Endodermal cell (in vitro differentiated cells): ENCODE results near the gene FAM89B. TPM values are rescaled to one million over a fixed set of nuclear protein-coding genes. Genes with fewer than 3 reads are reported as not detected.

Source experiments
- DNase-seq: peaks from one replicate; pipeline ENCODE4 v3.0.0-alpha.2; 2017
- H3K27ac ChIP-seq: 2 replicates; pipeline ENCODE4 v1.5.1; 2013; ENCODE audit warnings: mild to moderate bottlenecking, low read depth, low read length, moderate library complexity
- H3K27me3 ChIP-seq: 2 replicates; pipeline ENCODE4 v1.6.1; 2013; ENCODE audit warnings: mild to moderate bottlenecking, low read length, moderate library complexity; ENCODE audit not compliant: insufficient read depth, control insufficient read depth, poor library complexity, severe bottlenecking
- H3K36me3 ChIP-seq: 2 replicates; pipeline ENCODE4 v1.7.0; 2013; ENCODE audit warnings: mild to moderate bottlenecking, low read length, moderate library complexity; ENCODE audit not compliant: control insufficient read depth, insufficient read depth
- H3K4me1 ChIP-seq: one replicate; pipeline ENCODE4 v1.7.0; 2013; ENCODE audit warnings: low read length; ENCODE audit not compliant: control insufficient read depth, insufficient read depth
- H3K4me3 ChIP-seq: 2 replicates; pipeline ENCODE4 v1.5.1; 2013; ENCODE audit warnings: mild to moderate bottlenecking, low read length, moderate library complexity
- H3K9ac ChIP-seq: 2 replicates; pipeline ENCODE4 v1.6.1; 2013; ENCODE audit warnings: mild to moderate bottlenecking, low read length, moderate library complexity; ENCODE audit not compliant: poor library complexity, severe bottlenecking; ENCODE audit errors: extremely low read depth
- H3K9me3 ChIP-seq: 2 replicates; pipeline ENCODE4 v1.6.1; 2013; ENCODE audit warnings: mild to moderate bottlenecking, low read length, moderate library complexity; ENCODE audit not compliant: control insufficient read depth
- H3K27ac Mint-ChIP-seq: 2 replicates; pipeline ENCODE4 v1.8.0; 2020; ENCODE audit warnings: mixed read lengths
- H3K27me3 Mint-ChIP-seq: 2 replicates; pipeline ENCODE4 v1.8.0; 2021; ENCODE audit warnings: mild to moderate bottlenecking, mixed read lengths; ENCODE audit not compliant: insufficient read depth
- H3K36me3 Mint-ChIP-seq: 2 replicates; pipeline ENCODE4 v1.8.0; 2020; ENCODE audit warnings: low read depth, mixed read lengths
- H3K4me1 Mint-ChIP-seq: 2 replicates; pipeline ENCODE4 v1.8.0; 2020; ENCODE audit warnings: mixed read lengths
- H3K4me3 Mint-ChIP-seq: 2 replicates; pipeline ENCODE4 v1.8.0; 2020; ENCODE audit warnings: mild to moderate bottlenecking, moderate library complexity, mixed read lengths
- H3K9me3 Mint-ChIP-seq: 2 replicates; pipeline ENCODE4 v1.8.0; 2020; ENCODE audit warnings: mild to moderate bottlenecking, mixed read lengths
- WGBS, 2 experiments: methylation state at CpG; one replicate each; pipeline versions ENCODE4 v1.1.5 to v1.1.7; 2013; ENCODE audit warnings: missing lambda C conversion rate in 2 of 2, mixed read lengths in 1 of 2; ENCODE audit not compliant: insufficient coverage in 1 of 2, insufficient read length in 1 of 2; 5-methylcytosine and 5-hydroxymethylcytosine counted together
- total RNA-seq, 2 donors: library from RNA; stranded (reverse); fragmentation: NEBNext Ultra II Directional in 1 of 2; extraction: Animal tissue kit (Norgen Biotek cat#: 25700) in 1 of 2; gene quantifications; 2 replicates in 1 of 2; 3 replicates in 1 of 2; pipeline ENCODE4 v1.2.1, GENCODE V29; 2021
- TF ChIP-seq, protein P1 (sequence below): fragments of 200-600 bp; sonication (generic); conservative IDR thresholded peaks from 2 replicates; pipeline ENCODE4 v1.5.0; 2021; ENCODE audit warnings: antibody characterized with exemption, mild to moderate bottlenecking

FAM89B gene
- total RNA-seq, 2 donors from 2014 or later, result 23.3 to 24.9 TPM

DNA sequence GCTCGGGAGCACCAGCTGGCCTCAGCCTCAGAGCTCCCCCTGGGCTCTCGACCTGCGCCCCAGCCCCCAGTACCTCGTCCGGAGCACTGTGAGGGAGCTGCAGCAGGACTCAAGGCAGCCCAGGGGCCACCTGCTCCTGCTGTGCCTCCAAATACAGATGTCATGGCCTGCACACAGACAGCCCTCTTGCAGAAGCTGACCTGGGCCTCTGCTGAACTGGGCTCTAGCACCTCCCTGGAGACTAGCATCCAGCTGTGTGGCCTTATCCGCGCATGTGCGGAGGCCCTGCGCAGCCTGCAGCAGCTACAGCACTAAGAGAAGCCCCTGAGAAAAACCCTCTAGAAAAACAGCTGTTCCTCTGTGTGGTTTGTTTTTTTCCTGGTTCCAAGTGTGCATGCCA is 918 bp upstream of the FAM89B start:
- Mint-ChIP-seq H3K36me3 (peaks cover 11% of the 10 kb centered on the region), H3K4me1 (peaks cover 35% of the 10 kb centered on the region), H3K4me3 (peak overlapping the region; percentile 97), H3K9me3 (no peaks in the 10 kb centered on the region), H3K27ac (peak overlapping the region; percentile 76), H3K27me3 (peaks cover 15% of the 10 kb centered on the region)
- Histone ChIP-seq H3K4me3 (peak overlapping the region; percentile 88), H3K27ac (no peak overlapping the region), H3K27me3 (peaks cover 16% of the 10 kb centered on the region), H3K9ac (no peak overlapping the region), H3K36me3 (no peaks in the 10 kb centered on the region), H3K9me3 (no peaks in the 10 kb centered on the region), H3K4me1 (peaks cover 10% of the 10 kb centered on the region)
- no peak for DNase-seq
- 83 to 87% methylated on average over 9 of the region's 9 CpGs for WGBS, 2 experiments
- TF ChIP-seq, protein P1, sequence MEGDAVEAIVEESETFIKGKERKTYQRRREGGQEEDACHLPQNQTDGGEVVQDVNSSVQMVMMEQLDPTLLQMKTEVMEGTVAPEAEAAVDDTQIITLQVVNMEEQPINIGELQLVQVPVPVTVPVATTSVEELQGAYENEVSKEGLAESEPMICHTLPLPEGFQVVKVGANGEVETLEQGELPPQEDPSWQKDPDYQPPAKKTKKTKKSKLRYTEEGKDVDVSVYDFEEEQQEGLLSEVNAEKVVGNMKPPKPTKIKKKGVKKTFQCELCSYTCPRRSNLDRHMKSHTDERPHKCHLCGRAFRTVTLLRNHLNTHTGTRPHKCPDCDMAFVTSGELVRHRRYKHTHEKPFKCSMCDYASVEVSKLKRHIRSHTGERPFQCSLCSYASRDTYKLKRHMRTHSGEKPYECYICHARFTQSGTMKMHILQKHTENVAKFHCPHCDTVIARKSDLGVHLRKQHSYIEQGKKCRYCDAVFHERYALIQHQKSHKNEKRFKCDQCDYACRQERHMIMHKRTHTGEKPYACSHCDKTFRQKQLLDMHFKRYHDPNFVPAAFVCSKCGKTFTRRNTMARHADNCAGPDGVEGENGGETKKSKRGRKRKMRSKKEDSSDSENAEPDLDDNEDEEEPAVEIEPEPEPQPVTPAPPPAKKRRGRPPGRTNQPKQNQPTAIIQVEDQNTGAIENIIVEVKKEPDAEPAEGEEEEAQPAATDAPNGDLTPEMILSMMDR, result no peak

DNA sequence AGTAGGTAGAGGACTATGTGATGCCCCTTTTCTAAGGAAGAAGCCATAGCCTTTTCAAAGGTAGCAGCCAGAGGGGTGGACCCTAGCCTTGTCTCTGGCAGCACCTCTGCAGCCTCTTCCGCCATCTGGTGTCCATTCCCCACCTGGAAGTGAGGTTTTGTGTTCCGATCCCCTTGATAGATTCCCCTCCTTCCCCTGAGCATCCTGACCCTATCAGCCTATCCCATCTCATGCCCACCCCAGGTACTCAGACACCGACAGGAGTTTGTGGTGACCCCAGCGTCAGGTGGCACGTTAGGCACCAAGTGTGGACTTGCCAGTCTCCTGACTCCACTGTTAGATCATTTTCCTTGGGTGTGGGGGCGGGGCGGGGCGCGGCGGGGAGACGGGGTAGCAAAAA is 398 bp upstream of the FAM89B start:
- Mint-ChIP-seq H3K4me3 (peak overlapping the region; percentile 97), H3K9me3 (no peaks in the 10 kb centered on the region), H3K27ac (peak overlapping the region; percentile 76), H3K4me1 (peaks cover 35% of the 10 kb centered on the region), H3K27me3 (peaks cover 21% of the 10 kb centered on the region), H3K36me3 (peaks cover 11% of the 10 kb centered on the region)
- no peak overlapping the region for H3K27ac ChIP-seq
- TF ChIP-seq, protein P1, result peak; percentile 73
- 10 to 18% methylated on average over 4 to 11 of the region's 11 CpGs for WGBS, 2 experiments
- H3K4me3 ChIP-seq, result peak overlapping the region; percentile 88
- peak; percentile 88 for DNase-seq
- H3K4me1 ChIP-seq, result peaks cover 10% of the 10 kb centered on the region
- no peak overlapping the region for H3K9ac ChIP-seq
- no peaks in the 10 kb centered on the region for H3K36me3 ChIP-seq
- no peaks in the 10 kb centered on the region for H3K9me3 ChIP-seq
- H3K27me3 ChIP-seq, result peaks cover 21% of the 10 kb centered on the region

DNA sequence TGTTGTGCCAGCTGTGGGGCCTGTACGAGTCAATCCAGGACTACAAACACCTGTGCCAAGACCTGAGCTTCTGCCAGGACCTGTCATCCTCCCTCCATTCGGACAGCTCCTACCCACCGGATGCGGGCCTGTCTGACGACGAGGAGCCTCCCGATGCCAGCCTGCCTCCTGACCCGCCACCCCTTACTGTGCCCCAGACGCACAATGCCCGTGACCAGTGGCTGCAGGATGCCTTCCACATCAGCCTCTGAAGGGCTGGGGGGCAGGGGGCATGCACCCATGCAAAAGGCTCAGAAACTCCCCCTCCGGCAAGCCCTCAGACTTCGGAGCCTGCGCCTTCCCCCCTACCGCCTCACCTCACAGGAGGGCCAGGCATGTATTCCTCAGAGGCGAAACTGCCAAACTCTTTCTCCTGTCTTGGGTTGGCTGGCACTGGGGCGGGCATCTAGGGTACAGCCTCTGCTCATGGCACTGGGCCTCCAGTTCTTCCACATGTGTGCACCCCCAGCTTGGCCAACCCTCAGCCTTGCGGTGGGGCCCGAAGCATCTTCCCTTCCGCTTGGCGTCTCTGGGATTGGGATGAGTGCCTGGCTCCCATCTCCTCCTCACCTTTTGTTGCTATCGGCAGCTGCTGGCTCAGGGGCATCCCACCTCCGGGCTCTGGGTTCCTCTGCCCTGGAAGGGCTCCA is 1.2 kb downstream of the FAM89B start:
- peaks cover 25% of the 10 kb centered on the region for H3K27me3 ChIP-seq
- H3K4me3 ChIP-seq, result peak overlapping the region; percentile 83
- WGBS, 2 experiments, result 83 to 89% methylated on average over 11 to 22 of the region's 22 CpGs
- H3K4me3 Mint-ChIP-seq, result peak overlapping the region; percentile 97
- no peak overlapping the region for H3K27ac Mint-ChIP-seq
- no peaks in the 10 kb centered on the region for H3K36me3 ChIP-seq
- H3K9me3 ChIP-seq, result no peaks in the 10 kb centered on the region
- no peak overlapping the region for H3K27ac ChIP-seq
- peaks cover 37% of the 10 kb centered on the region for H3K27me3 Mint-ChIP-seq
- no peak overlapping the region for H3K9ac ChIP-seq
- H3K36me3 Mint-ChIP-seq, result peaks cover 7% of the 10 kb centered on the region
- no peak for DNase-seq
- TF ChIP-seq, protein P1, result no peak
- peaks cover 10% of the 10 kb centered on the region for H3K4me1 ChIP-seq
- no peaks in the 10 kb centered on the region for H3K9me3 Mint-ChIP-seq
- H3K4me1 Mint-ChIP-seq, result peaks cover 39% of the 10 kb centered on the region
